Dendritic cell treated with granulocyte-macrophage colony-stimulating factor and Interleukin-4, amounts not matched to agents 40 ng/mL and 50 ng/mL, for 4 days (primary cell): ENCODE measurements around the gene SLC10A3.

Source experiments
- H3K27ac Mint-ChIP-seq: one replicate; pipeline ENCODE4 v1.8.0; 2022; ENCODE audit warnings: mild to moderate bottlenecking, mixed read lengths
- H3K27me3 Mint-ChIP-seq: one replicate; pipeline ENCODE4 v1.8.0; 2022; ENCODE audit warnings: mild to moderate bottlenecking, mixed read lengths
- H3K36me3 Mint-ChIP-seq: one replicate; pipeline ENCODE4 v1.8.0; 2022; ENCODE audit warnings: low read depth, mixed read lengths
- H3K4me1 Mint-ChIP-seq: one replicate; pipeline ENCODE4 v1.8.0; 2022; ENCODE audit warnings: low read depth, mixed read lengths
- H3K4me3 Mint-ChIP-seq: one replicate; pipeline ENCODE4 v1.8.0; 2022; ENCODE audit warnings: mild to moderate bottlenecking, moderate library complexity, mixed read lengths
- H3K9me3 Mint-ChIP-seq: one replicate; pipeline ENCODE4 v1.8.0; 2022; ENCODE audit warnings: mixed read lengths
- intact Hi-C: fragments of 100-400 bp; cut with micrococcal nuclease; formaldehyde crosslinking; loops from one replicate; pipeline ENCODE4 v1.15.0; 2022

SLC10A3 gene

GRCh38 chrX:154440623-154441357 lies 49.6 kb downstream of the SLC10A3 start:
- peaks cover 70% of the 10 kb centered on the region for H3K36me3 Mint-ChIP-seq
- intact Hi-C loops, result no loop called here
- H3K27ac Mint-ChIP-seq, result no peak overlapping the region
- no peaks in the 10 kb centered on the region for H3K27me3 Mint-ChIP-seq
- H3K9me3 Mint-ChIP-seq, result no peaks in the 10 kb centered on the region
- H3K4me1 Mint-ChIP-seq, result peaks cover 55% of the 10 kb centered on the region
- H3K4me3 Mint-ChIP-seq, result no peak overlapping the region

GRCh38 chrX:154439841-154440240 lies 50.6 kb downstream of the SLC10A3 start:
- H3K27me3 Mint-ChIP-seq, result no peaks in the 10 kb centered on the region
- intact Hi-C loops, result no loop called here
- H3K4me1 Mint-ChIP-seq, result peaks cover 59% of the 10 kb centered on the region
- H3K4me3 Mint-ChIP-seq, result no peak overlapping the region
- peaks cover 78% of the 10 kb centered on the region for H3K36me3 Mint-ChIP-seq
- H3K9me3 Mint-ChIP-seq, result no peaks in the 10 kb centered on the region
- H3K27ac Mint-ChIP-seq, result no peak overlapping the region

GRCh38 chrX:154437971-154438893 lies 52.2 kb downstream of the SLC10A3 start:
- intact Hi-C loops, result no loop called here

More at GRCh38 chrX:154437971-154438893, 52.2 kb downstream of the SLC10A3 start:
- Mint-ChIP-seq H3K36me3 (peaks cover 93% of the 10 kb centered on the region), H3K4me1 (peaks cover 65% of the 10 kb centered on the region), H3K4me3 (peak overlapping the region; percentile 87), H3K27ac (peak overlapping the region; percentile 76), H3K9me3 (no peaks in the 10 kb centered on the region), H3K27me3 (no peaks in the 10 kb centered on the region)
